HCT116 (cell line): ENCODE data around the gene PDE1C. TPM values are rescaled to one million over a fixed set of nuclear protein-coding genes. Genes with fewer than 3 reads are reported as not detected.

Source experiments
- ATAC-seq: fragments of 200-7000 bp; cut with Tn5 transposase; 2 replicates; pipeline ENCODE4 v1.9.1; 2020; ENCODE audit warnings: mild to moderate bottlenecking, moderate library complexity
- BruUV-seq: library from RNA; stranded (reverse); fragments of 400-500 nt; replicated peaks from 2 replicates; lab custom pipeline; 2021; lab: Mats Ljungman, UMichigan
- CTCF ChIA-PET: fragments of 300-600 bp; sonication (Branson Sonifier 250); formaldehyde crosslinking; loops from one replicate; lab custom pipeline; 2021; ENCODE audit warnings: antibody characterized with exemption; lab: Charles Lee
- POLR2A ChIA-PET: fragments of 300-600, 350-600 bp; sonication (Branson Sonifier 250); formaldehyde crosslinking; loops from one replicate; lab custom pipeline; 2021; ENCODE audit warnings: antibody characterized with exemption; lab: Charles Lee
- RAD21 ChIA-PET, 2 experiments: fragments of 300-600 bp; sonication (Branson Sonifier 250); formaldehyde crosslinking; loops; one replicate each; lab custom pipeline; 2023; ENCODE audit warnings: low total read pairs in 2 of 2; ENCODE audit not compliant: uncharacterized antibody in 2 of 2, unreplicated experiment in 2 of 2, low non-redundant PET in 1 of 2; lab: Charles Lee
- DNase-seq: peaks from one replicate; pipeline ENCODE4 v3.0.0-alpha.2; 2010; ENCODE audit warnings: low read depth, low spot score
- H2AFZ ChIP-seq: fragments of 200-600 bp; shearing (Covaris generic), sonication (generic); 2 replicates; pipeline ENCODE4 v1.6.1; 2017; ENCODE audit warnings: low read depth, mixed run types, mixed read lengths, antibody characterized with exemption, low read length; ENCODE audit not compliant: poor library complexity, severe bottlenecking
- H3K27ac ChIP-seq: 2 replicates; pipeline ENCODE4 v1.5.1; 2012; ENCODE audit warnings: low read depth, low read length
- H3K27me3 ChIP-seq: fragments of 200-600 bp; sonication (generic); 2 replicates; pipeline ENCODE4 v1.6.1; 2016; ENCODE audit warnings: mixed run types, low read length, mixed read lengths; ENCODE audit not compliant: insufficient read depth
- H3K36me3 ChIP-seq, 2 experiments: fragments of 200-500 bp in 1 of 2; fragments of 200-600 bp in 1 of 2; sonication (Bioruptor generic) in 1 of 2; sonication (generic) in 1 of 2; 2 replicates each; pipeline versions ENCODE4 v1.5.1 to v1.6.1; 2014 to 2016; ENCODE audit warnings: low read length in 2 of 2, inconsistent platforms in 1 of 2, mixed read lengths in 1 of 2, mixed run types in 1 of 2; ENCODE audit not compliant: insufficient read depth in 2 of 2, control insufficient read depth in 1 of 2
- H3K4me1 ChIP-seq, 2 experiments: fragments of 200-600 bp in 1 of 2; sonication (generic) in 1 of 2; 2 replicates each; pipeline versions ENCODE4 v1.5.1 to v1.6.1; 2012 to 2017; ENCODE audit warnings: low read length in 2 of 2, inconsistent platforms in 1 of 2, mild to moderate bottlenecking in 1 of 2, mixed read lengths in 1 of 2, mixed run types in 1 of 2, moderate library complexity in 1 of 2; ENCODE audit not compliant: insufficient read depth in 2 of 2, control insufficient read depth in 1 of 2
- H3K4me2 ChIP-seq: fragments of 200-600 bp; sonication (generic); 2 replicates; pipeline ENCODE4 v1.6.1; 2017; ENCODE audit warnings: mixed run types, low read length, mixed read lengths
- H3K4me3 ChIP-seq, 2 experiments: fragments of 200-600 bp in 1 of 2; sonication (generic) in 1 of 2; replicated peaks in 1 of 2; 2 replicates each; pipeline ENCODE4 v1.5.1; 2011 to 2016; ENCODE audit warnings: low read length in 2 of 2, control low read depth in 1 of 2, low read depth in 1 of 2, mild to moderate bottlenecking in 1 of 2, mixed read lengths in 1 of 2, mixed run types in 1 of 2
- H3K79me2 ChIP-seq: fragments of 200-600 bp; sonication (generic); 2 replicates; pipeline ENCODE4 v1.6.1; 2017; ENCODE audit warnings: mild to moderate bottlenecking, mixed run types, low read length, moderate library complexity, mixed read lengths; ENCODE audit not compliant: insufficient read depth
- H3K9ac ChIP-seq: fragments of 200-600 bp; sonication (generic); 2 replicates; pipeline ENCODE4 v1.6.1; 2016; ENCODE audit warnings: low read length, mixed read lengths
- H3K9me2 ChIP-seq: fragments of 200-600 bp; sonication (generic), shearing (Covaris generic); 2 replicates; pipeline ENCODE4 v1.6.1; 2017; ENCODE audit warnings: mixed run types, mild to moderate bottlenecking, moderate library complexity; ENCODE audit not compliant: insufficient read depth
- H3K9me3 ChIP-seq, 2 experiments: fragments of 200-500 bp in 1 of 2; fragments of 200-600 bp in 1 of 2; sonication (Bioruptor generic) in 1 of 2; sonication (generic) in 1 of 2; 2 replicates each; pipeline ENCODE4 v1.6.1; 2014 to 2017; ENCODE audit warnings: low read length in 2 of 2, mixed read lengths in 2 of 2, inconsistent platforms in 1 of 2, low read depth in 1 of 2, mild to moderate bottlenecking in 1 of 2, mixed run types in 1 of 2, moderate library complexity in 1 of 2; ENCODE audit not compliant: control insufficient read depth in 1 of 2, insufficient read depth in 1 of 2
- H4K20me1 ChIP-seq: fragments of 200-600 bp; sonication (generic), shearing (Covaris generic); 2 replicates; pipeline ENCODE4 v1.6.1; 2017; ENCODE audit warnings: mixed run types, mild to moderate bottlenecking, moderate library complexity; ENCODE audit not compliant: insufficient read depth
- CBX3 ChIP-seq: IDR thresholded peaks from 2 replicates; pipeline ENCODE4 v1.6.1; 2012; ENCODE audit warnings: low read depth
- CEBPB ChIP-seq: IDR thresholded peaks from 2 replicates; pipeline ENCODE4 v1.6.1; 2012; ENCODE audit warnings: low read depth
- EGR1 ChIP-seq: IDR thresholded peaks from 2 replicates; pipeline ENCODE4 v1.6.1; 2012; ENCODE audit warnings: low read depth
- ELF1 ChIP-seq: IDR thresholded peaks from 2 replicates; pipeline ENCODE4 v1.6.1; 2012; ENCODE audit warnings: low read depth, borderline replicate concordance
- EZH2 ChIP-seq: fragments of 200-600 bp; sonication (generic); IDR thresholded peaks from 2 replicates; pipeline ENCODE4 v1.6.1; 2017; ENCODE audit warnings: antibody characterized with exemption, mixed run types
- JUND ChIP-seq: IDR thresholded peaks from 2 replicates; pipeline ENCODE4 v1.6.1; 2012
- MAX ChIP-seq: IDR thresholded peaks from 2 replicates; pipeline ENCODE4 v1.6.1; 2012
- POLR2AphosphoS5 ChIP-seq: IDR thresholded peaks from 2 replicates; pipeline ENCODE4 v1.6.1; 2011; ENCODE audit warnings: mild to moderate bottlenecking, low read depth, low read length, moderate library complexity
- RAD21 ChIP-seq: IDR thresholded peaks from 2 replicates; pipeline ENCODE4 v1.6.1; 2012; ENCODE audit warnings: low read depth, mild to moderate bottlenecking
- REST ChIP-seq: IDR thresholded peaks from 2 replicates; pipeline ENCODE4 v1.6.1; 2012; ENCODE audit warnings: low read depth
- SIN3A ChIP-seq: IDR thresholded peaks from 2 replicates; pipeline ENCODE4 v1.6.1; 2012; ENCODE audit warnings: low read depth
- SP1 ChIP-seq: IDR thresholded peaks from 2 replicates; pipeline ENCODE4 v1.6.1; 2012; ENCODE audit warnings: low read depth
- SRF ChIP-seq: IDR thresholded peaks from 2 replicates; pipeline ENCODE4 v1.6.1; 2012; ENCODE audit warnings: low read depth
- intact Hi-C: fragments of 100-400 bp; cut with micrococcal nuclease; formaldehyde crosslinking; loops from 2 replicates; pipeline ENCODE4 v1.10.0; 2022
- total RNA-seq: library from RNA; stranded (reverse); gene quantifications from one replicate; pipeline ENCODE4 v1.2.1, GENCODE V29; 2021; ENCODE audit not compliant: unreplicated experiment
- TF ChIP-seq, protein P1 (sequence below), 3 experiments: fragments of 200-600 bp in 1 of 3; sonication (generic) in 1 of 3; IDR thresholded peaks in 2 of 3; conservative IDR thresholded peaks in 1 of 3; 2 replicates each; pipeline ENCODE4 v1.5.1; 2012 to 2017; ENCODE audit warnings: low read depth in 2 of 3, low read length in 2 of 3, antibody characterized with exemption in 1 of 3, borderline replicate concordance in 1 of 3, control low read depth in 1 of 3, mild to moderate bottlenecking in 1 of 3, mixed read lengths in 1 of 3, mixed run types in 1 of 3, moderate library complexity in 1 of 3; ENCODE audit not compliant: insufficient read depth in 1 of 3

PDE1C gene
- total RNA-seq, 1 experiment from 2014 or later: 0.17 TPM

DNA sequence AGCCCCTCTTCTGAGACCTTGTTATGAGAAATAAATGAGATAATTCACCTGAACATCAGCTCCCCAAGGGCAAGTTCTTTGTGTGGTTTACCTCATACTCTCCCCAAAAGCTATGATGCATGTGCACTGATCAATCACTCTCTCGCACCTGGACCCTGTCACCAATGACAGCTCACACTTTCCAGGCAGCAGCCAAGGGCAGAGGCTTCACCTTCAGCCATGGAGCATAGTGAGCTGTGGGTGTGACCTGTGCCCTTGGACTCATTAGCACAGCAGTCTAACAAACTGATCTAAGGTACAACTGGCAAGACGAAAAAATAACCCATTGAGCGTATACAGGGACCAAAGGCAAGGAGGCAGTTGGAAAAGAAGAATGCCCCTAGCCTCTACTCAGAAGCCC lies 17.0 kb downstream of the PDE1C start:
- Histone ChIP-seq H3K9me3 (no peaks in the 10 kb centered on the region), H3K4me1 (no peaks in the 10 kb centered on the region), H4K20me1 (no peaks in the 10 kb centered on the region), H3K27ac (no peak overlapping the region), H3K4me2 (no peak overlapping the region), H3K9ac (no peak overlapping the region), H3K79me2 (no peaks in the 10 kb centered on the region), H3K9me2 (no peaks in the 10 kb centered on the region), H2AFZ (no peak overlapping the region), H3K36me3 (no peaks in the 10 kb centered on the region), H3K4me3 (no peak overlapping the region), H3K27me3 (no peaks in the 10 kb centered on the region; the same call in 1 of the 2 replicates)
- no peak for DNase-seq
- ChIA-PET RAD21 (no interaction called here), POLR2A (no interaction called here), CTCF (no interaction called here)
- intact Hi-C loops: no loop called here
- no peak for ATAC-seq
- TF ChIP-seq CEBPB (no peak), SIN3A (no peak), ELF1 (no peak), JUND (no peak), CBX3 (no peak), SP1 (no peak), SRF (no peak), MAX (no peak), POLR2AphosphoS5 (no peak), EZH2 (no peak), REST (no peak), EGR1 (no peak), RAD21 (no peak)
- TF ChIP-seq, protein P1, sequence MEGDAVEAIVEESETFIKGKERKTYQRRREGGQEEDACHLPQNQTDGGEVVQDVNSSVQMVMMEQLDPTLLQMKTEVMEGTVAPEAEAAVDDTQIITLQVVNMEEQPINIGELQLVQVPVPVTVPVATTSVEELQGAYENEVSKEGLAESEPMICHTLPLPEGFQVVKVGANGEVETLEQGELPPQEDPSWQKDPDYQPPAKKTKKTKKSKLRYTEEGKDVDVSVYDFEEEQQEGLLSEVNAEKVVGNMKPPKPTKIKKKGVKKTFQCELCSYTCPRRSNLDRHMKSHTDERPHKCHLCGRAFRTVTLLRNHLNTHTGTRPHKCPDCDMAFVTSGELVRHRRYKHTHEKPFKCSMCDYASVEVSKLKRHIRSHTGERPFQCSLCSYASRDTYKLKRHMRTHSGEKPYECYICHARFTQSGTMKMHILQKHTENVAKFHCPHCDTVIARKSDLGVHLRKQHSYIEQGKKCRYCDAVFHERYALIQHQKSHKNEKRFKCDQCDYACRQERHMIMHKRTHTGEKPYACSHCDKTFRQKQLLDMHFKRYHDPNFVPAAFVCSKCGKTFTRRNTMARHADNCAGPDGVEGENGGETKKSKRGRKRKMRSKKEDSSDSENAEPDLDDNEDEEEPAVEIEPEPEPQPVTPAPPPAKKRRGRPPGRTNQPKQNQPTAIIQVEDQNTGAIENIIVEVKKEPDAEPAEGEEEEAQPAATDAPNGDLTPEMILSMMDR (IDR thresholded peaks at IDR 0.05 in 2 of 3, conservative IDR thresholded peaks at IDR 0.05 in 1 of 3; ENCODE audit: borderline replicate concordance in 1 of 3, insufficient read depth in 1 of 3, low read depth in 2 of 3, low read length in 2 of 3): no peak
- no TSS peak for BruUV-seq
